HG03135 (cell line): ENCODE measurements around the gene RFK.
"Not testable (repeated sequence)": the region's sequence is repeated elsewhere in the genome, so short reads cannot be mapped to it uniquely, and the experiment has no call there.

Experiments
- ATAC-seq: cut with Tn5 transposase; IDR thresholded peaks from one replicate; pipeline ENCODE4 v1.9.1; 2021; ENCODE audit warnings: mild to moderate bottlenecking, moderate library complexity; ENCODE audit not compliant: unreplicated experiment

Gene RFK

DNA sequence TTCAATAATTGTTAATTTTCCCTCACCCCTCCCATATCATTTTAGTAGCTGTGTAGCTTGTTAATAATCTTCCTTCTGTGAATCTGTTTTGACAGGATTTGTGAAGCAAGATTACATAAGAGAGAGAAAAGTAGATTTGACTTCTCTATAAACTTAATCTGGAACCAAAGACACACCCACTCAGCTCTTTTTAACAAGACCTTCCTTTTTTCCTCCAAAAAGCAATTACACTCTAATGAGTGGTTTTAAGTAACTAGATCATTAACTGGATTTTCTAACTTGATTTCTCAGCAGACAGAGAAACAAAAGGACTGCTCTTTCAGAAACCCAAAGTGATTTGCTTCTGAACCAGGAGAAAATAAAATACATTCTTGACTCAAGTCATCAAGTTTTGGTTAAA lies 21.9 kb downstream of the RFK start:
- no peak for ATAC-seq

DNA sequence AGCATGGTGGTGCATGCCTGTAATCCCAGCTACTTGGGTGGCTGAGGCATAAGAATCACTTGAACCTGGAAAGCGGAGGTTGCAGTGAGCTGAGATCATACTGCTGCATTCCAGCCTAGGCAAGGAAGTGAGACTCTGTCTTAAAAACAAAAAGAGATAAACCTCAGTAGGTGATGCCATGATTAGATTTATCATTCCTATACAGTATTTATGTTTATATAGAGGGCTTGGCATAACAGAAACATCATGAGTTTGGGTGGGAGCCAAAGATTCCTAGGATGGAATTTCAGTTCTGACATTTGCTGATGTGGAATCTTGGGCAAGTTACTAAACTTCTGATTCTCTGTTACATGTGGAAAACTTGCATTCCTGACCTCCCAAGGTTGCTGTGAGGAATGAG lies 22.3 kb downstream of the RFK start:
- no peak for ATAC-seq

DNA sequence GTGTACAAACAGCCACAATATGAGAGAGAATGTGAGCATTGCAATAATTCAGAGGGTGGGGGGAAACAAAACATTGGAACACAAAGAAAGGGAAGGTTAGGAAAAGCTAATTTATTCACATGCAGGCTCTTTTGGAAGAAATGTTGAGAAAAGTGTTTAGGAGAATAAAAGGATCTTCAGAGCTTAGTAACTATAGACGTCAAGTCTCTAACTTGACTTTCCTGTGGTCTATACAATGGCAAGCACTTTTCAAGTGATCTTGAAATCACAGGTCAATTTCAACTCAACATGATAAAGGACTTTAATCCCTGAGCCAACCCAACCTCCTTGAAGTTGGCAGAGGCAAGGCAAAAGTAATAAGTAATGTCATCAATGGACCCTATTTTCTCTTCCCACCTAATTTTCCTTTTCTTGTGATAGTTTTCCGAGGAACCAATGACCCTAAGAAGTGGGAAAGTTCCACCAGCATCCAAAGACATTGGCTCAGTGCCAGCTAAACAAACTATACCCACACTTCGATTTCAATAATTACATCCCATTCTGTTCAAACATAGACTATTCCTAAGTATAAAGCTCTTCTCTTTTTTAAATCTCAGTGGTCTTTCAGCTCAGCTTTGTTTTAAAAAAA lies 23.7 kb downstream of the RFK start:
- ATAC-seq: no peak

DNA sequence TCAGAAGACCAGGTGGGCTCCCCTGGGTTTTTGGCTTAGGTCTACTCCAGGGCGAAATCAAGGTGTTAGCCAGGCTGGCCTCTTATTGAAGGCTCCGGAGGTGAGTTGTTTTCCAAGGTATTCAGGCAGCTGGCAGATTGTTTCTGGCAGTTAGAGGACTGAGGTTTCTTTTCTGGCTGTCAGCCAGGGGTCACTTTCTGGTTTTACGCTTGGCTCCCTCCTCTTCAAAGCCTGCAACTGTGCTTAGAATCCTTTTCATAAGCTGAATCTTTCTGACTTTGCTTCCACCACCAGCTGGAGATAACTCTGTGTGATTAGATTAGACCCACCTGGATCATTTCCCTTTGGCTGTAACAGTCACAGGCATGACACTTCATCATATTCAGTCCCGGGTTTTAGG lies 24.6 kb downstream of the RFK start:
- ATAC-seq: peak; percentile 55

DNA sequence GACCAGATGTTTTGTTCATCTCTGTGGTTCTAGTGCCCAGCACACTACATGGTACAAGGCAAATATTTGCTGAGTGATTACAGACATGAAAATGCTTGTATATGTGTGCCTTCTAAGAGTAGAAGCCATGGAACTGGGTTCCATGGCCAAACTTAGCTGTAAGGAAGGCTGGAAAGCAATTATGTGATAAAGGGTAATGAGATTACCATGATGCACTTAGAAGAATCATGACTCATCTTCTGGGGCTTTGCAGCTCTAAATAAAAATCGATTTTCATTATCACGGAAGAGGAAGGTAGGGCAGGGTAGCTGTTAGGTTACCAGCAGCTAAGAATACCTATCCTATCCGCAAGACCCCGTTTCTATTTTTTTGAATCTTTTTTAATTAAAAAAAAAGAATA lies 28.0 kb downstream of the RFK start:
- ATAC-seq: no peak

DNA sequence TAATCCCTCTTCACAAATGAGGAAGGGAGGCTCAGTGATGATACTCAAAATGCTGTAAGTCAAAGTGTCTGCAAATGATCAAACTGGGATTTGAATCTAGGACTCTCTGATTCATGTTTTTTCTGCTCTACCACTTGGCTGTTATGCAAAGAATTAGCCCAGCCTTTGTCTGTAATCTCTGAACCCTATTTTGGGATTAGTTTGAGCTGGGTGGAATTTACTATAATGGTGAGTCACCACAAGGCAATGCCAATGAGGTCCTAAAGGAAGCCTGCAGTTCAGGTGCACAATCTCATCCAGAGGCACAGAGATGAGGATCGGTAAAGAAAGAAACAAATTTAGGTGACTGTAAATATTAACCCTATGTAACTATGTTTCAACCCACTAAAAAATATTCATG lies 29.2 kb downstream of the RFK start:
- no peak for ATAC-seq

DNA sequence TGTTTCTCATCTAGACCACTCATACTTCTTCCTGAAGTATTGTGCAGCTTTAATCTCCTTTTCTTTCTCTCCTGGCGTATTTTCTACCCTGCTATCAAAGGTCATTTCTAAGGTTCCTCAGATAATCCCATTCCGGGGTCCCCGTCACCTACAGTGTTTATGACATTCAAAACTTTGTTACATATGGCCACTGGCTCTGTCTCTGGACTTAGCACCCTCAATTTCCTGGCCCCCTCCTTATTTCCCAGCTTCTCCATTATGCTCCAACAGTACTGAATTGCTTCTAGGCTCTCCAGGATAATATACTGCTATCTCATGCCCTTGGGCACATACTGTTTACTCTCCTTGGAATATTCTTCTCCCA lies 31.2 kb downstream of the RFK start:
- no peak for ATAC-seq

DNA sequence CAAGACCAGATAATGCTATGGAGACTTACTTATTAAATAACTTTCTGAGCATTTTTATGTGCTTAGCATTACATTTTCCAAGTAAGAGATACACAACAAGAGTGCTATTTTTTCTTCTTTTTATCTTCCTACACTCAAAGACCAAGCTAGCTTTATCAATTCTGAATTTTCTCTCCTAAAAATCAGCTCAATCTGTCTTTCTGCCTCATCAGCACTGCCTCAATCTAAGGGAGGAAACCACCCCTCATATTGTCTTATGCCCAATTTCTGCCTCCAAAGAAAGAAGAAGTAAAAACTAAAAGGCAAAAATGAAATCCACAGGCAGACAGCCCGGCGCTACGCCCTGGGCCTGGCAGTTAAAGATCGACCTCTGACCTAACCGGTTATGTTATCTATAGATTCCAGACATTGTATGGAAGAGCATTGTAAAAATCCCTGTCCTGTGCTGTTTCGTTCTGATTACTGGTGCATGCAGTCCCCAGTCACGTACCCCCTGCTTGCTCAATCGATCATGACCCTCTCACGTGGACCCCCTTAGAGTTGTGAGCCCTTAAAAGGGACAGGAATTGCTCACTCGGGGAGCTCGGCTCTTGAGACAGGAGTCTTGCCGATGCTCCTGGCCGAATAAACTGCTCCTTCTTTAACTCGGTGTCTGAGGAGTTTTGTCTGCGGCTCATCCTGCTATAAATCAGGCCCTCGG lies 31.7 kb downstream of the RFK start:
- not testable (repeated sequence) for ATAC-seq

DNA sequence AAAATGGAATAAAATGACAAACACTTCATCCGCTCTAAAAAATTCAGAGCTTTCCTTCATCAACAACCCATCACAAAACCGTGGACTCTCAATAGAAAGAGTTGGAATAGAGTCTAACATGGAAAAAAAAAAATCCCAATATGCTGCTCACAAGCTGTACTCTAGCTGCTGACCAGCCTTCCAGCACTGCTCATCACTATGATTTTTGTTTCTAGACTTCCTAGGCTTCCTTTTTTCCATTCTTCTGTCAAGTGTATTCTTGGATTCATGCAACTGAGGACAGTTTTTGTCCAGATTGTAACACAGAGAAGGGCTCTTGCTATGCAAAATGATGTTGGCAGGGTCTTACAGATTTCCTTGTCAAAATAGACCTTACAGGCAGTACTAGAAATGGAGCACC lies 34.5 kb downstream of the RFK start:
- no peak for ATAC-seq

DNA sequence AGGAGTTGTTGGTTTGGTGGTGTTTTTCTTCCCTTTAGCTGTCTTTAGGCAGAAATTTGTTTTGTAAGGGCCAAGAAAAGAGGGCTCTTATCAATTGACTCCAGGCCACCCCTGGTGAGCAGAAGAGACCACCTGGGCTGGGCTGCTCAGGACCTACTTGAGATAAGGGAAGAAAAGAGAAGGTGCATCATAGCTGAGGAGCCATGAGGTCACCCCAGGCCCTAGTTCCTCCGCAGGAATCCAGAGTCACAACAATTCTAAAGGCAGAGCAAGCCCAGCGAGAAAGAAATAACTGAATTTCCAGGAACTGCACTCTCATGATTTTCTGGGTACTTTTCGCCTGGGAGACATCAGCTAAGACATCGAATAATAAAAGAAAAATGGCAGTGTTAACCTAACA lies 34.9 kb downstream of the RFK start:
- no peak for ATAC-seq

DNA sequence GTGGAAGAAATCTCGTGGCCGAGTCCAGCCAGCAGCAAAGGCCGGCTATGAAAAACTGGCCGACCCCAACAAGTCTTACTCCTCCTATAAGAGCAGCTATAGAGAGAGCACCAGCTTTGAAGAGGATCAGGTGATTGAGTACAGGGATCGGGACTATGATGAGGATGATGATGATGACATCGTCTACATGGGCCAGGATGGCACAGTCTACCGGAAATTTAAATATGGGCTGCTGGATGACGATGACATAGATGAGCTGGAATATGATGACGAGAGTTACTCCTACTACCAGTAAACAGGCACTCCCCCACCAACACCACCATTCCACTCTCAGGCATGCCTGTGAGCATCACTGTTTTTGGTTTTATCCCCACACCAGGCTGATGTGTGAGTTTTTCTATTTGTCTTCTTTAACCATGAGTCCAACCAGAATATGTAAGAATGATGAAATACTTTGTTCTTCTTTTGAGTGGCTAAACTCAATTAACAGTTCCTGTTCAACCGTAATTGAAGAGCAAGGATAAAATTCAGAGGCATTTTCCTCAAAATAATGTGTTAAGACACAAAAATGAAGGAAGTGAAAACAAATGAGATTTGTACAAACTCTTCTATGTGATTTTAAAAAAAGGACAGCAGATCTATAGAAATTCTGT lies 35.5 kb downstream of the RFK start:
- ATAC-seq: no peak

DNA sequence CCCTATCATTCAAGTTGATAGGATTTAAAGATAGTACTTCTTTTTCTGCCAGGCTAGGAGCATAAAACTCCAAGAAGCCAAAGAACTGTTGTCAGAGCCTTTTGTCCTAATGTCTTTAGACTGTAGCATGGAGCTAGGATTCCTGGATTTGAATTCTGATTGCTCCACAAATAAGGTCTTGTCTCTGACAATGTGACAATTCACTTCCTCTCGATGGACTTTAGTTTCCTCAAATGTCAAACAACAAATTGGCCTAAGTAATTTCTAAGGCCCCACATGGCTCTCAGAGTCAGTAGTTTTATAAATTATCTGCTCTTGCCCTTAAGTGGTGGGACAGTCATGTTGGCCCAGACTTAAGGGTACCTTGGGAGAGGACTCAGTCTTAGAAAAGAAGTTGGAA lies 36.7 kb downstream of the RFK start:
- ATAC-seq: no peak

DNA sequence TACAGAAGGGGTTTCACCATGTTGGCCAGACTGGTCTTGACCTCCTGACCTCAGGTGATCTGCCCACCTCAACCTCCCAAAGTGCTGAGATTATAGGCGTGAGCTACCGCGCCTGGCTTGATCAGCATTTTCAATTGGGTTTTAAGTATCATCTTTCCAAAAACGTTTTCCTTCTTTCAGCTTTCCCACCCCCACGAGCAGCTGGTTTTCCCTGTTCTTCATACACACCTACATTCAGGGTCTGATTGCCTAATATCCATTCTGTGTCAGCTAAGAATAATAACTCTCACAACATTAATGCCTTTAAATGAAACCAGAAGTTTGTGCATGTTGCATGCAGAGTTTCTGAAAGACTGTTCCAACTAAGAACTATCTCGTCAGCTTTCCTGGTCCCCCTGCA lies 38.3 kb downstream of the RFK start:
- ATAC-seq: no peak

DNA sequence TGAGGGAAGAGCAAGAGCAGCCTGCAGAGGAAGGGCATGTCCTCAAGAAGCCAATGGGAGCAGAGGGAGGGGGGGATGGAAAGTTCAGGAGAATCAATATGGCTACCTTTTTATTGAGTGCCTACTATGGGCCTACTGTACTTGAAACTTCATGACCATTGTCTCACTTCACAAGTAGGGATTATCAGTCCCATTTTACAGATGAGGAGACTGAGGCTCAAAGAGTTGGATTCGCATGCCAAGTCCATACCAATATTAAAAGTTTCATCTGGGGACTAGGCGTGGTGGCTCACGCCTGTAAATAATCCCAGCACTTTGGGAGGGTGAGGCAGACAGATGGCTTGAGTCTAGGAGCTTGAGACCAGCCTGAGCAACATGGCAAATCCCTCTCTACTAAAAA lies 40.0 kb downstream of the RFK start:
- ATAC-seq: no peak

DNA sequence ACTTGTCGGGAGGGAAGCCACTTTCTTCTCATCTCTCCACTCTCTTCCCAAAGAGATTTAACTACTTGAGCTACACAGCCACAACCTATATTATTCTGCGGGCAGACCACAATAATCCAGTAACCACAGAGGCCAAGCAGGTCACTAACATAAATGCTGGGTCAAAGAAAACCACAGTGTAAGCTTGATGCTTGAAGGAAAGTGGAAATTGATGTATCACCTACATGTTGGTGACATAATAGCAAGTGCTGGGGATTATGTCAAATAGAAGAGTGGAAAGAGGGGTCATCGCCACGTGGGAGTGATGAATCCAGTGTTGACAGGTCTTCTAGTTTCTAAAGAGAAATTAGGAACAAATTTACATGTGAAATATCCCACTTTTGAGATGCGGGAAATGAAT lies 40.9 kb downstream of the RFK start:
- no peak for ATAC-seq

DNA sequence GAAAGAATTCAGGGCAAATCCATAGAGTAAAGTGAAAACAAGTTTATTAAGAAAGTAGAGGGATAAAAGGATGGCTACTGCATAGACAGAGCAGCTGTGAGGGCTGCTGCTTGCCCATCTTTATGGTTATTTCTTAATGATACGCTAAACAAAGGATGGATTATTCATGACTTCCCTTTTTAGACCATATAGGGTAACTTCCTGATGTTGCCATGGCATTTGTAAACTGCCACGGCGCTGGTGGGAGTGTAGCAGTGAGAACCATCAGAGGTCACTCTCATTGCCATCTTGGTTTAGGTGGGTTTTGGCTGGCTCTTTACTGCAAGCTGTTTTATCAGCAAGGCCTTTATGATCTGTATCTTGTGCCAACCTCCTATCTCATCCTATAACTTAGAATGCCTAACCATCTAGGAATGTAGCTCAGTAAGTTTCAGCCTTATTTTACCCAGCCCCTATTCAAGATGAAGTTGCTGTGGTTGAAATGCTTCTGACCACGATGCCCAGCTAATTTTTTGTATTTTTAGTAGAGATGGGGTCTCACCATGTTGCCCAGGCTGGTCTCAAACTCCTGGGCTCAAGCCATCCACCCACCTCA lies 42.1 kb downstream of the RFK start:
- no peak for ATAC-seq

DNA sequence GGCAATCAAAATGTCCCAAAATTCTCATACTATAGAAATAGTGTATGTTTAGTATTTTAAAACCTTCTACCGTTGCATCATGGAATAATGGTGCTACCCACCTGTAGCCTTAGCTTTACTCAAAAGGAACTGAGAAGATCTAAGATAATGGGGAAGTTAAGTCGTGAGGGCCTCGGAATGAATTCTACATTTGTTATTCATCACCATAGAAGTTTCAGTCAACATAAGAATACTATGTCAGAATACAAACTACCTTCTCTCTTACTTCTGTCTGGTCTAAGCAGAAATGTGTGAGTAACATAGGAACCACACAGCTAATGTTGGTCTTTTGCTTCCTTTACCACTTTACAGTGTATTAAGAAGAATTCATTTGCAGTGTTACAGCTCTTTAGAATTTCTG lies 43.2 kb downstream of the RFK start:
- no peak for ATAC-seq

DNA sequence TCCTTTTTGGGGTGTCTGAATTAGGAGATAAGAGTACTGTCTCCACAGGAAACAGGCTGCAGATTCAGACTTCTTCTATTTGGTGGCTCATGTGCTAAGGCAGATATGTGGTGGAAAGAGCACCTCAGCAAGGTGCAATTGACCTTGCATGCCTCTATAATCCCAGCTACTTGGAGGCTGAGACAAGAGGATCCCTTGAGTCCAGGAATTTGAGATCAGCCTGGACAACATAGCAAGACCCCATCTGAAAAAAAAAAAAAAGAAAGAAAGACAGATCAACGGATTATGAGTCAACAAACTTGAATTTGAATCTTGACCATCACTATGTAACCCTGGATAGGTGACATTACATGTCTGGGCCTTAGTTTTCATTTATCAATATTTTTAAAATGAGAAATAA lies 44.4 kb downstream of the RFK start:
- ATAC-seq: no peak

DNA sequence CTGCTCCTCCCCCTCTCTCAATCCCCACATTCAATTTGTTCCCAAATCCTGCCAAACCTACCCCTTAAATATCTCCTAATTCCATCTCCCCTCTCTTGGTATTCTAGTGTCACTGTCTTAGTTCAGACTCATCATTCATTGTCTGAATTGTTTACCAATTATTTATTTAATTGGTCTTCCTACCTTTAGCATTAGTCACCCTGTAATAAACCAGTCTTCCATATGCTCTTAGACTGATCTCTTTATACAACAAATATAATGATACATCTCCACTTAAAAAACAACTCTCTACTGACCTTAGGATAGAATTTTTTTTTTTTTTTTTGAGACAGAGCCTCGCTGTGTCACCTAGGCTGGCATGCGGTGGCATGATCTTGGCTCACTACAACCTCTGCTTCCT lies 51.4 kb downstream of the RFK start:
- no peak for ATAC-seq

DNA sequence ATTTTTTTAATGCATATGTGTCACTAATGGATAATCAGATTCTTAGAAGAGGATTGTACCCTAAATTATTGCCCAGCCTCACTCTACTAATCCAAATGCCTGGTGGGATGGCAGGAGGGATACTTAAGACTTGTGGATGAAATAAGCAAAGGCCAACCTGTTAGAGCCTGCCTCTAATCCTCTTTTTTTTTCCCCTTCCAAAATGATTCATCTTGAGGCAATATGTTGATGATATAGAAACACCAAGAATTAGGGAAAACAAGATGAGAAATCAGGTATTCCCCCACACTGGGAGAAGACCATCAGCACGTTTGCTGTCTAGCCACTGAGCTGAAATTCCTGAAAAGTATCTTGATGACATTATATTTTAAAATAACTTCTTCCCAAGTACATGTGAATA lies 52.0 kb downstream of the RFK start:
- no peak for ATAC-seq

DNA sequence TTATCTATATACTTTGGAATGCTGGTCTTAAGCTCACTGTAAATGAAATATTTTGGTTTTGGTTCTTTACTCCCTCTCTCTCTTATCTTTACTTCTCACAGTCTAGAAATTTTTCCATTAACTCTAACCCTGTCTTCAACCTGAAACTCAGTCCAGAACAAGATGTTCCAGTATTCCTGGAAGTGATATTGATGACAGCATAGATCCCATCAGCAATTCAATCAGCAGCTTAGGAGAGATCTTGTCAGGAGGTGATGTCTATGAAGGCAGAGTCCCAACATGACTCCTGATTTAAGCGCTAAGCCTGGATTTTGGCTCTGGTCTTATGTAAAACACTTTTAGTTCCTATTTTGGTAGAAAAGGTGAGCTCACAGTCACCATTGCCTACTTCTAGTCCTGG lies 52.6 kb downstream of the RFK start:
- ATAC-seq: no peak

DNA sequence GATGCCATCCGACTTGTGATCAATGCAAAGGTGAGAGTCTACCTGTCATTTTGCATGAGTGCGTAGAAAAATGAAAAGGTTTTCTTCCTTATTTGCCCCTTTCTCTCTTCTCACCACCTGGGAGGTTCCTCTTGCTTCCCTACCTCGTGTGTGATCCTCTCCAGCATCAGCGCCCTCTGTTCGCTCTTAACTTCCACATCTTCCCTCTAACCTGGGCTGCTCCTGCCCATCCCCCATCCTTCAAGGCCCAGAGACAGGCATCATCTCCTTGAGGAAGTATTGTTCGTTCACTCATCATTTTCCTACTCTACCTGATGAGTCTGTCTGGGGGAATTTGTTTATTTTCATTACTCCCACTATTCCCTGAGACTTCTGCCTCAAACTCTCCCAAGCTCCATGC lies 55.8 kb downstream of the RFK start:
- ATAC-seq: no peak
